ENCODE measurements around the gene ATRAID.

Gene ATRAID

DNA sequence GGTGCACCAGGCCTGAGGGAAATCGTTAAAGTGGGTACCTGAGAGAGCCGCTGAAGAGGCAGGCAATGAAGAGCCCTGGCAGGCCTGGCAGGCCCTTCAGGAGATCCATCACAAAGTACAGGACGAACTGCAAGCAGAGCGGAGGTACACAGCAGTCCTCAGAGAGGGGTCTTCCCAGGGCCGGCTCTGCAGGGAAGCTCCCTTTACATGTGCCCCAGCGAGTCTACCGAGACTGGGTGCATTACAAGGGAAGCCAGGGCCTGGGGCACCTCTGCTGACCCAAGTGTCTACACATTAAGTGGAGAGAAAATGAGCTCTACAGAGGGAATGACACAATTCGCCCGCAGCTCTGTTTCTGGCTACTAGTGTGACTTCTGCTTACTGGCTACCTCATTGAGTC is 8.1 kb upstream of the ATRAID start:
- Histone ChIP-seq H3K9me3 (ENCODE audit: control insufficient read depth, insufficient read depth, low read length) (no peaks in the 10 kb centered on the region), H3K79me2 (ENCODE audit: control insufficient read depth, low read length) (peaks cover 2% of the 10 kb centered on the region; the same call in 1 of the 2 replicates), H3F3A (ENCODE audit: control insufficient read depth, insufficient read depth) (no peaks in the 10 kb centered on the region), H3K27ac (ENCODE audit: low read depth, low read length) (no peak overlapping the region), H3K9me2 (replicated peaks; ENCODE audit: control insufficient read depth, low read length) (no peaks in the 10 kb centered on the region), H3K27me3 (ENCODE audit: control insufficient read depth, low read length) (no peaks in the 10 kb centered on the region), H3K4me1 (ENCODE audit: control insufficient read depth, low read length) (0 out of 2 replicates have a peak, but pooled peaks cover 1% of the 10 kb centered on the region), H3K4me3 (ENCODE audit: low read length) (no peak overlapping the region), H4K20me1 (ENCODE audit: control insufficient read depth, insufficient read depth, low read depth, low read length) (no peaks in the 10 kb centered on the region), H3K4me2 (ENCODE audit: low read length) (no peak overlapping the region), H3K36me3 (ENCODE audit: control insufficient read depth, low read length) (peaks cover 86% of the 10 kb centered on the region)
- TF ChIP-seq EZH2phosphoT487 (IDR thresholded peaks at IDR 0.05; ENCODE audit: borderline replicate concordance, low read length) = no peak
- TF ChIP-seq, protein P1, sequence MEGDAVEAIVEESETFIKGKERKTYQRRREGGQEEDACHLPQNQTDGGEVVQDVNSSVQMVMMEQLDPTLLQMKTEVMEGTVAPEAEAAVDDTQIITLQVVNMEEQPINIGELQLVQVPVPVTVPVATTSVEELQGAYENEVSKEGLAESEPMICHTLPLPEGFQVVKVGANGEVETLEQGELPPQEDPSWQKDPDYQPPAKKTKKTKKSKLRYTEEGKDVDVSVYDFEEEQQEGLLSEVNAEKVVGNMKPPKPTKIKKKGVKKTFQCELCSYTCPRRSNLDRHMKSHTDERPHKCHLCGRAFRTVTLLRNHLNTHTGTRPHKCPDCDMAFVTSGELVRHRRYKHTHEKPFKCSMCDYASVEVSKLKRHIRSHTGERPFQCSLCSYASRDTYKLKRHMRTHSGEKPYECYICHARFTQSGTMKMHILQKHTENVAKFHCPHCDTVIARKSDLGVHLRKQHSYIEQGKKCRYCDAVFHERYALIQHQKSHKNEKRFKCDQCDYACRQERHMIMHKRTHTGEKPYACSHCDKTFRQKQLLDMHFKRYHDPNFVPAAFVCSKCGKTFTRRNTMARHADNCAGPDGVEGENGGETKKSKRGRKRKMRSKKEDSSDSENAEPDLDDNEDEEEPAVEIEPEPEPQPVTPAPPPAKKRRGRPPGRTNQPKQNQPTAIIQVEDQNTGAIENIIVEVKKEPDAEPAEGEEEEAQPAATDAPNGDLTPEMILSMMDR (IDR thresholded peaks at IDR 0.05; ENCODE audit: low read depth, low read length, poor library complexity, severe bottlenecking) = no peak

DNA sequence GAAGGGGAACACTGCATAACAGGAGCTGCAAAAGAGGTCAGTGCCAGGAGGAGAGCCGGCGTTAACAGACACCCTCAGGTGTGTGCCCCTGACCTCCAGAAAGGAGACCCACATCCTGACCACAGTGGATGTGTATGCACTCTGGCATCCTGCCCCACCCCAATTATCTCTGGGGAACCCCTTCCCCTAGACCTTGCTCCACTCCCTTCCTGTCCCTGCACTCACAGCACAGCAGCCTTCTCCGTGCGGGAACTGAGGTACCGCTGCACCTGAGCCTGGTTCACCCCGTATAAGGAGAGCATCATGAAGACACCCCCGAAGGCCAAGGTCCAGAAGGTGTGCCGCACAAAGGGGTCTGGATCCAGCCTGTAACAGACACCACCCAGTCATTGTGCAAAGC is 7.3 kb upstream of the ATRAID start:
- Histone ChIP-seq H3K79me2 (ENCODE audit: control insufficient read depth, low read length) (peaks cover 8% of the 10 kb centered on the region), H3K27ac (ENCODE audit: low read depth, low read length) (no peak overlapping the region)

DNA sequence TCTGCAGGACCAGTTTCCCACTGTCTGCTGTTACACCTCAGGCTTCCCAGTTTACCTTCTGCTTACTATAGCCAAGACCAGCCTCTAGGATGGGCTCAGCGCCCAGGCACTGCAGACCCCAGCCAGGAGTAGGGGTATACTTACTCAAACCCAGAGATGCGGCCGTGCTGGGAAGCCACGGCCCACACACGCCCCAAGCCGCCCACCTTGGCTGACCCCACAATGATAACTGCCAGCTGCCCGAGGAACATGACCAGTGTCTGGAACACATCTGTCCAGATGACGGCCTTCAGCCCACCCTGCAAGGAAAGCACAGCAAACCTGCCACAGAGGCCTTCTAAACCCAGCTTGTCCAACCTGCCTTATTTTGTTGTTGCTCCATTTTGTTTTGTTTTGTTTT is 6.6 kb upstream of the ATRAID start:
- Histone ChIP-seq H3K36me3 (ENCODE audit: control insufficient read depth, low read length) (peaks cover 88% of the 10 kb centered on the region), H3K4me2 (ENCODE audit: low read length) (no peak overlapping the region), H3K27ac (ENCODE audit: low read depth, low read length) (no peak overlapping the region), H3K4me1 (ENCODE audit: control insufficient read depth, low read length) (peaks cover 16% of the 10 kb centered on the region), H3K9me2 (replicated peaks; ENCODE audit: control insufficient read depth, low read length) (no peaks in the 10 kb centered on the region), H3K27me3 (ENCODE audit: control insufficient read depth, low read length) (no peaks in the 10 kb centered on the region), H3K79me2 (ENCODE audit: control insufficient read depth, low read length) (peaks cover 15% of the 10 kb centered on the region), H3K4me3 (ENCODE audit: low read length) (no peak overlapping the region), H4K20me1 (ENCODE audit: control insufficient read depth, insufficient read depth, low read depth, low read length) (no peaks in the 10 kb centered on the region), H3K9me3 (ENCODE audit: control insufficient read depth, insufficient read depth, low read length) (no peaks in the 10 kb centered on the region), H3F3A (ENCODE audit: control insufficient read depth, insufficient read depth) (no peaks in the 10 kb centered on the region; the same call in 1 of the 2 replicates)
- TF ChIP-seq, protein P1 (IDR thresholded peaks at IDR 0.05; ENCODE audit: low read depth, low read length, poor library complexity, severe bottlenecking) = no peak
- TF ChIP-seq EZH2phosphoT487 (IDR thresholded peaks at IDR 0.05; ENCODE audit: borderline replicate concordance, low read length) = no peak

More for the DNA sequence above, 7.3 kb upstream of the ATRAID start:
- Histone ChIP-seq H4K20me1 (ENCODE audit: control insufficient read depth, insufficient read depth, low read depth, low read length) (no peaks in the 10 kb centered on the region), H3K9me2 (replicated peaks; ENCODE audit: control insufficient read depth, low read length) (no peaks in the 10 kb centered on the region), H3K27me3 (ENCODE audit: control insufficient read depth, low read length) (no peaks in the 10 kb centered on the region), H3K4me1 (ENCODE audit: control insufficient read depth, low read length) (peaks cover 9% of the 10 kb centered on the region), H3F3A (ENCODE audit: control insufficient read depth, insufficient read depth) (no peaks in the 10 kb centered on the region), H3K36me3 (ENCODE audit: control insufficient read depth, low read length) (peaks cover 88% of the 10 kb centered on the region), H3K4me2 (ENCODE audit: low read length) (no peak overlapping the region), H3K9me3 (ENCODE audit: control insufficient read depth, insufficient read depth, low read length) (no peaks in the 10 kb centered on the region), H3K4me3 (ENCODE audit: low read length) (no peak overlapping the region)
- TF ChIP-seq, protein P1 (IDR thresholded peaks at IDR 0.05; ENCODE audit: low read depth, low read length, poor library complexity, severe bottlenecking) = no peak
- no peak for TF ChIP-seq EZH2phosphoT487 (IDR thresholded peaks at IDR 0.05; ENCODE audit: borderline replicate concordance, low read length)

Data from DOHH2 (cell line).